HL-60 (cell line): ENCODE measurements around the gene KIAA0930.

Source experiments
- DNase-seq, 2 experiments: peaks; one replicate each; pipeline ENCODE4 v3.0.0-alpha.2; 2010 to 2020; ENCODE audit warnings: low read depth in 1 of 2, low spot score in 1 of 2
- H3K27ac ChIP-seq: fragments of 250-450 bp; sonication (Bioruptor Pico); replicated peaks from 2 replicates; pipeline ENCODE4 v1.5.1; 2020; ENCODE audit warnings: mild to moderate bottlenecking, moderate library complexity
- H3K27me3 ChIP-seq: fragments of 250-450 bp; sonication (Bioruptor Pico); 2 replicates; pipeline ENCODE4 v1.5.1; 2021; ENCODE audit warnings: mild to moderate bottlenecking, moderate library complexity; ENCODE audit not compliant: insufficient read depth, poor library complexity, severe bottlenecking
- H3K4me3 ChIP-seq: replicated peaks from 2 replicates; pipeline ENCODE4 v1.5.1; 2011; ENCODE audit warnings: mild to moderate bottlenecking, control low read depth, low read length; ENCODE audit not compliant: insufficient read depth
- GABPA ChIP-seq: IDR thresholded peaks from 2 replicates; pipeline ENCODE4 v1.6.1; 2012; ENCODE audit warnings: low read depth
- POLR2AphosphoS5 ChIP-seq: IDR thresholded peaks from 2 replicates; pipeline ENCODE4 v1.6.1; 2012; ENCODE audit warnings: low read depth
- REST ChIP-seq: IDR thresholded peaks from 2 replicates; pipeline ENCODE4 v1.6.1; 2012; ENCODE audit warnings: low read depth; ENCODE audit not compliant: insufficient replicate concordance
- SPI1 ChIP-seq: IDR thresholded peaks from 2 replicates; pipeline ENCODE4 v1.6.1; 2012; ENCODE audit warnings: low read depth, mild to moderate bottlenecking, borderline replicate concordance
- TF ChIP-seq, protein P1 (sequence below): IDR thresholded peaks from one replicate; pipeline ENCODE4 v1.5.1; 2011; ENCODE audit warnings: low read length, control low read depth, inconsistent platforms; ENCODE audit not compliant: insufficient read depth

Gene KIAA0930

DNA sequence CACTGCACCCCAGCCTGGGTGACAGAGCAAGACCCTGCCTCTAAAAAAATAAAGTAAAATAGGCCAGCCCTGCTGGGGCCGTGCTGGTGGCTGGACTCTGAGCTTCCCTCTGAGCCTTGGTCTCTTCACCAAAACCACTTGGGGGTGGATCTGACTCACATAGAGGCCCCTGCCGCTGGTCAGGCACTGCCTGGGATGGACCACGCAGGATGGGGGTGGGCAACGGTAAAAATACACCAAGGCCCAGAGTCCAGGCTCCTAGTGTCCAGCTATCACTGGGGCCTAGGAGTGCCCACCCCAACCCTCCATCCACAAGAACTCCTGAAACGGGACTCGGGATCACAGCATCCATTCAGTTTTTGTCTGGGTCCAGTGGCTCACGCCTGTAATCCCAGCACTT is 31.8 kb upstream of the KIAA0930 start:
- no peak overlapping the region for H3K27ac ChIP-seq
- DNase-seq, result no peak
- TF ChIP-seq POLR2AphosphoS5, result no peak
- no peak for TF ChIP-seq SPI1
- TF ChIP-seq GABPA, result no peak
- no peak for TF ChIP-seq REST
- TF ChIP-seq, protein P1, sequence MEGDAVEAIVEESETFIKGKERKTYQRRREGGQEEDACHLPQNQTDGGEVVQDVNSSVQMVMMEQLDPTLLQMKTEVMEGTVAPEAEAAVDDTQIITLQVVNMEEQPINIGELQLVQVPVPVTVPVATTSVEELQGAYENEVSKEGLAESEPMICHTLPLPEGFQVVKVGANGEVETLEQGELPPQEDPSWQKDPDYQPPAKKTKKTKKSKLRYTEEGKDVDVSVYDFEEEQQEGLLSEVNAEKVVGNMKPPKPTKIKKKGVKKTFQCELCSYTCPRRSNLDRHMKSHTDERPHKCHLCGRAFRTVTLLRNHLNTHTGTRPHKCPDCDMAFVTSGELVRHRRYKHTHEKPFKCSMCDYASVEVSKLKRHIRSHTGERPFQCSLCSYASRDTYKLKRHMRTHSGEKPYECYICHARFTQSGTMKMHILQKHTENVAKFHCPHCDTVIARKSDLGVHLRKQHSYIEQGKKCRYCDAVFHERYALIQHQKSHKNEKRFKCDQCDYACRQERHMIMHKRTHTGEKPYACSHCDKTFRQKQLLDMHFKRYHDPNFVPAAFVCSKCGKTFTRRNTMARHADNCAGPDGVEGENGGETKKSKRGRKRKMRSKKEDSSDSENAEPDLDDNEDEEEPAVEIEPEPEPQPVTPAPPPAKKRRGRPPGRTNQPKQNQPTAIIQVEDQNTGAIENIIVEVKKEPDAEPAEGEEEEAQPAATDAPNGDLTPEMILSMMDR, result no peak

GRCh38 chr22:45271667-45272201 is 31.0 kb upstream of the KIAA0930 start:
- peak in 1 of 2 experiments; percentile 49 for DNase-seq
- TF ChIP-seq, protein P1, result no peak
- 0 out of 2 replicates have a peak, but pooled peaks have one; percentile 14 for TF ChIP-seq SPI1
- no peak overlapping the region for H3K27ac ChIP-seq
- no peak overlapping the region for H3K4me3 ChIP-seq
- no peaks in the 10 kb centered on the region for H3K27me3 ChIP-seq

More for the DNA sequence above, 31.8 kb upstream of the KIAA0930 start:
- Histone ChIP-seq H3K4me3 (no peak overlapping the region), H3K27me3 (no peaks in the 10 kb centered on the region)

DNA sequence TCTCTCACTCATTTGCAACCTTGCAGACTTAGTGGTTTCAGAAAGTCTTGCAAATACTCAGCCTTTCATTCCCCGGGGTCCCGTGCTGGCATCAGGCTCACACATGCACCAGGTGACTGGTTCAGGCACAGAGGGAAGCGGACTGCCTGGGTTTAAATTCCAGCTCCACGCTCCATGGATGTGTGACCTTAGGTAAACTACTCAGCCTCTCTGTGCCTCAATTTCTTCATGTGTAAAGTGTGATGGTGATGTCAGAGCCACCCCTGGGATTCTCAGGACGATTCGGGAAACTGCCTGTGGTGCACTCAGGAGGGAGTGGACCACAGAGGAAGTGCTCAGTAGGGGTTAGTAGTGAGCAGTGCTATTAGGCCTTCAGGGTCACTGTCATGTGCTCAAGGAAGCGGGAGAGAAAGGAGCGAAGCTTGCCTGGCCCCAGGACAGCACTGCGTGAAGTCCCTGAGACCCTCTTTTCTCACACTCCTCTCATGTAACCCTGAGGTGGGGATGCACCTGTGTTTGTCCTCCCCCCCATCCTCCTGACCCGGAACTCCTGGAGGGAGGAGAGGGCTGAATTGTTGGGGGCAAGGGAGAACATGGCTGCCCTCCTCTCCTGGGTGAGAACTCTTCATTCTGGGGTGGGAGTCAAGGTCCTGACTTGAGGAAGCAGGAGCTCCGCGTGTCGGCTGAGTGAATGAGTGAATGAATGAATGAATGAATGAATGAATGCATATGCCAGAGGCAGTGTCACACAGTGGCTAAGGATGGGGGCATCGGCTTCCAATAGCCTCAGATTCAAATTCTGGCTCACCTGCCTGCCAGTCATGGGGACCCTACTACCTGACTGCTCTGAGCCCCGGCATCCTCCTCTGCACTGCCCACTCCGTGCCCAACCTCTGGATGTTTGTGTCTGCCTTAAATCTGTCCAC is 29.7 kb upstream of the KIAA0930 start:
- TF ChIP-seq GABPA, result no peak
- peak; percentile 37; the same call in 1 of the 2 replicates for TF ChIP-seq SPI1
- H3K4me3 ChIP-seq, result no peak overlapping the region
- no peaks in the 10 kb centered on the region for H3K27me3 ChIP-seq
- H3K27ac ChIP-seq, result no peak overlapping the region
- DNase-seq, result no peak

DNA sequence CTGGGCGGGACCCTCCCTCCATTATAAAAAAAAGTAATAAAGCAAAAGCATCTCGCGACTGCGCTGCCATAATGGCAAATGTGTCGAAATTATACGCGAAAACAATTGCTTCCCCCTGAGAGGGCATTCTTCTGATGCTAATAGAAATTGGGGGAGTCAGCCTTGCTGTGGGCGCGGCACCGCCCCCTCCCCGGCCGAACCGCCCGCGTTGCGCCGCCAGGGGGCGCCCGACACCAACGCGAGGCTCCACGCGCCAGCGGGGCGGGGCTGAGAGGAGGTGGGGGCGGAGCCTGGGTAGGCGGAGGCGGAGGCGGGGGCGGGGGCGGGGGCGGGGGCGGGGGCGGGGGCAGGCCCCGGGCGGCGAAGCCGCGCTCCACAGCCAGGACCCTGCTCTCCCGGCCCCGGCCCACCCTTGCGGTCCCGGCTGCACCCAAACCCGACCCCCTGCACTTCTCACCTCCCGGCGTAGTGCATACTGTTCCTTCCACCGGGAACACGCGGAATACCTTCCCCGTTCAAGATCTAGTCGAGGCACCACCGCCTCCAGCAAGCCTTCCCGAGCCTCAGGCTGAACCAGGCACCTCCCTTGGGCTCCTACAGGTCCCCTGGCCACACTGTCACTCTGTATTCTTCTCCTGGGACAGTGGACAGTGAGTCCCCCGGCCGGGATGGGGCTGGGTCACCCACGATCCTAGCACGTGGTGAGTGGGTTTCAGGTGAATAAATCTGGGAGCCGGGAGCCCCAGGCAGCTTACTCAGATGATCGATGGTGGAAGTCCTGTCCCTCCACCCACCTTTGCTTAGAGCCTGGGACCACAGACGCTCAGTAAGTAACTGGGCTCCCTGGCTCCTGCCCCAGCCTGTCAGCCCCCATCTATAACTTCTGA is 28.5 kb upstream of the KIAA0930 start:
- no peaks in the 10 kb centered on the region for H3K27me3 ChIP-seq
- H3K27ac ChIP-seq, result peak overlapping the region; percentile 24; the same call in 1 of the 2 replicates
- peak in 1 of 2 experiments; percentile 73 for DNase-seq
- TF ChIP-seq, protein P1, result peak; percentile 61
- TF ChIP-seq SPI1, result no peak
- H3K4me3 ChIP-seq, result peak overlapping the region; percentile 59
